Memory B cell (primary cell): ENCODE measurements around the gene CDO1.

Experiments used
- ATAC-seq: fragments of 150-1000 bp; cut with Tn5 transposase; 2 replicates; pipeline ENCODE4 v1.10.0; 2021; ENCODE audit warnings: low read depth, mild to moderate bottlenecking, moderate library complexity
- DNase-seq, 2 donors: peaks; one replicate each; pipeline ENCODE4 v3.0.0; 2022; ENCODE audit warnings: low spot score in 2 of 2
- H3K27ac Mint-ChIP-seq: one replicate; pipeline ENCODE4 v1.8.0; 2022; ENCODE audit warnings: mild to moderate bottlenecking, moderate library complexity, mixed read lengths
- H3K27me3 Mint-ChIP-seq: one replicate; pipeline ENCODE4 v1.8.0; 2022; ENCODE audit warnings: mixed read lengths
- H3K36me3 Mint-ChIP-seq: one replicate; pipeline ENCODE4 v1.8.0; 2022; ENCODE audit warnings: mild to moderate bottlenecking, mixed read lengths
- H3K4me1 Mint-ChIP-seq: one replicate; pipeline ENCODE4 v1.8.0; 2022; ENCODE audit warnings: mixed read lengths
- H3K4me3 Mint-ChIP-seq: one replicate; pipeline ENCODE4 v1.8.0; 2022; ENCODE audit warnings: mild to moderate bottlenecking, moderate library complexity, mixed read lengths
- H3K9me3 Mint-ChIP-seq: one replicate; pipeline ENCODE4 v1.8.0; 2022; ENCODE audit warnings: mixed read lengths

CDO1 gene

DNA sequence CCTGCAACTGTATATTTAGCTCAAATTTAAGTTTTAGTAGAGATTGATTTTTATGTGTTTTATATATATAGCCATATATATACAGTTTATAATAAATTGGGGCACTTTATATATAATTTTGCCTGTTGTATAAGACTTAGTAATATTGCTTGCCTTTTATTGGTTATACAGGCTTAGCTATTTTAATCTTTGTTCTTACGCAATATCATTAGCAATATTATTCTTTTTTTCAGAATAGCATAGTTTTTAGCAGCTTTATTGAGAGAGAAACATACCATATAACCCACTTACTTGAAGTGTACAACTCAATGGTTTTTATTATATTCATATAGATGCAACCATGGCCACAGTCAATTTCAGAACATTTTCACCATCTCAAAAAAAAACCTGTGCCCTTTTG lies 28.0 kb downstream of the CDO1 start:
- no peaks in the 10 kb centered on the region for H3K36me3 Mint-ChIP-seq
- H3K27me3 Mint-ChIP-seq = peaks cover 14% of the 10 kb centered on the region
- no peak overlapping the region for H3K4me3 Mint-ChIP-seq
- no peak for DNase-seq
- H3K9me3 Mint-ChIP-seq = no peaks in the 10 kb centered on the region
- no peak overlapping the region for H3K27ac Mint-ChIP-seq
- no peak for ATAC-seq
- H3K4me1 Mint-ChIP-seq = no peaks in the 10 kb centered on the region

DNA sequence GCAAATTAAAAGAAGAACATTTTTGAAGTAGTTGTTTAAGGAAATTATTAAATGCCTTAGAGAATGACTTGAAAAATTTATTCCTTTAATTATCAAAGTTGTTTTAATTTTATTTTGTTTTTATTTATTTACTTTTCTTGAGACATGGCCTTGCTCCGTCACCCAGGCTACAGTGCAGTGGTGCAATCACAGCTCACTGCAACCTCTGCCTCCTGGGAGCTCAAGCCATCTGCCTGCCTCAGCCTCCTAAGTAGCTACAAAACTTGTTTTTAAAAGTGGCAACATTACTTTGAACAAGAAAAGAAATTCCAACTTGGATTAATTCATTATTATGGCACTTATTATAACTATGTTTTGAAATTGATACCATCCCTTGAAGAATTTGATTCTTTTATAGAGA lies 29.0 kb downstream of the CDO1 start:
- peaks cover 6% of the 10 kb centered on the region for H3K27me3 Mint-ChIP-seq
- no peak overlapping the region for H3K4me3 Mint-ChIP-seq
- H3K4me1 Mint-ChIP-seq = no peaks in the 10 kb centered on the region
- H3K9me3 Mint-ChIP-seq = no peaks in the 10 kb centered on the region
- DNase-seq (no peak), ATAC-seq (no peak)
- H3K27ac Mint-ChIP-seq = no peak overlapping the region
- H3K36me3 Mint-ChIP-seq = no peaks in the 10 kb centered on the region

DNA sequence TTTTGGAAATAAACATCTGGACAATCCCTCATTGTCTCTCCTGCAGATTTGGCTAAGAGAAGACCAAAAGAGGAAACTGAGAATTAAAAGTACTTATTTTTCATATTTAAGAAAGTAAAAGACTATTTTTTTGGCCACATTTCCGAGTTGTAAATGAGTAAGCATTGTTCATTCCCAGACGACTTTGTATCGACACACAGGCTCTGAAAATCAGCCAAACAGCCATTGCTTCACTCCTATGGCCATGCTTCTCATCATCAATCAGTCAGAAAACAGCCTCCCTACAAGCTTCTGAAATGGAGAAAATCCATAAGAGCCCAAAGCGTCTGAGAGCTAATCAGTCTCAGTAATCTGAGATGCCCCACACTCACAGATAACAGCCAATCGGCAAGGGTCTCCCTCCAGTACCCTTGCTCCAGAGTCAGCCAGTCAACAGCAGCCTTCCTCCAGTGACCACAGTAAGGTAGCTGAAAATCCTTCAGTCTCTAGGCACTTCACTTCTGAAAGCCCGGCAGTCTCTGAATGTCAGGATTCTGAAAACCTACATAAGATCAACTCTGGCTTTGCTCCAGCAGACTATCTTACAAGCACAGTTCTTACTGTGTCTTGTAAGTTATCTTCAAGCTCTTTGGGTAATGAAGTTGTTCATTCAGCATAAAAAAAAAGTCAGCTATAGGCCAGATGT lies 30.9 kb downstream of the CDO1 start:
- H3K36me3 Mint-ChIP-seq = no peaks in the 10 kb centered on the region
- no peaks in the 10 kb centered on the region for H3K4me1 Mint-ChIP-seq
- no peak overlapping the region for H3K27ac Mint-ChIP-seq
- no peaks in the 10 kb centered on the region for H3K9me3 Mint-ChIP-seq
- ATAC-seq (no peak), DNase-seq (no peak)
- no peak overlapping the region for H3K4me3 Mint-ChIP-seq
- peaks cover 4% of the 10 kb centered on the region for H3K27me3 Mint-ChIP-seq

DNA sequence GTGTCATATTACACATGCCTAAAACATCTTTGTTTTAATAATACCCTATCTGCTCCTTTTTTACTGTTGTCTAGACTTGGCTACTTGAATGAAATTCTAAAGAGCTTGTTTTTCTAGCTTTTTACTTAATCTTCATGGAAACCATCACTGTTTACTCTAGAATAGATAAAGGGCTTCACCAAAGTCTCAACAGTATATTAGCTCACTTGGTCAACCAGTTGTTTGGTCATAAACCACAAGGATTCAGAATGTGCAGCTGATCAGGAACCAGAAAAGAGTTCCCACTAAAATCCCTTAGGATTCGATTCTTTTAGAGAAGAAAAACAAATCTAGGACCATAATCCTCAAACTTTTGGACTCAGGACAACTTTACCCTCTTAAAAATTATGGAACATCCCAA lies 38.0 kb downstream of the CDO1 start:
- peaks cover 3% of the 10 kb centered on the region for H3K27me3 Mint-ChIP-seq
- no peak for ATAC-seq
- H3K36me3 Mint-ChIP-seq = no peaks in the 10 kb centered on the region
- no peaks in the 10 kb centered on the region for H3K4me1 Mint-ChIP-seq
- DNase-seq = no peak
- H3K9me3 Mint-ChIP-seq = no peaks in the 10 kb centered on the region
- no peak overlapping the region for H3K27ac Mint-ChIP-seq
- no peak overlapping the region for H3K4me3 Mint-ChIP-seq

DNA sequence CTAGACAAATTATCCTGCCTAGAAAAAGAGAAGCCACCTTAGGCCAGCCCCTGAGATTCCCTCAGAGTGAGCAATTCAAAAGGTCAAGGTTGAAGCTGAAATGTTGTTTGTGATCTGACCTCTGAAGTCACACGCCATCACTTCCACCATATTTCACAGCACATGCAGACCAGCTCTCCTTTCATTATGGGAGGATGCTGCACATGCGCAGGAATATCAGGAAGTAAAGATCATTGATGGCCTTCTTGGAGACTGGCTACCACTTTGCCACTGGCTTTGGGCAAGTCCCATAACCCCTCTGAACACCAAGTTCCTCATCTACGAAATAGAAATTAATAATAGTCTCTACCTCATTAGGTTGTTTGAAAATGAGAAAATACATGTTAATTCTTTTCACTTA lies 39.5 kb downstream of the CDO1 start:
- ATAC-seq (no peak), DNase-seq (no peak)
- H3K4me3 Mint-ChIP-seq = no peak overlapping the region
- H3K36me3 Mint-ChIP-seq = no peaks in the 10 kb centered on the region
- no peak overlapping the region for H3K27ac Mint-ChIP-seq
- no peaks in the 10 kb centered on the region for H3K4me1 Mint-ChIP-seq
- H3K9me3 Mint-ChIP-seq = no peaks in the 10 kb centered on the region
- peaks cover 3% of the 10 kb centered on the region for H3K27me3 Mint-ChIP-seq

DNA sequence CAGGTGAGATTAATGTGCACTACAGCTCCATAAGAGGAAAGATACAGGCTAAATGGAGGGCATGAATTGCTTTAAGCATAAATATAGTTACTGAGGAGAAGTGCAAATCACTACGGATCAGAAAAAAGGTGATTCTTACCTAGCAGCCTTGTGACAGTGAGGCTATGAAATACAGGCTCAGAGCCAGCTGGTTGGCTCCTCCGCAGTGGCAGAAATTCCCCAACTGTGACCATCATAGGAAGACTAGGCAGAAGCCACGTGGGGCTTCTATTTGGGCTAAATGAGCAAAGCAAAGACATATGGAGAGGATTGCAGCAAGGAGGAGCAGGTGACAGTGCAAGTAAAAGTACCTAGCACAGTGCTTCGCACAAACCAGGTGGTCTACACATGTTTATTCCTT lies 40.5 kb downstream of the CDO1 start:
- no peaks in the 10 kb centered on the region for H3K36me3 Mint-ChIP-seq
- H3K27ac Mint-ChIP-seq = no peak overlapping the region
- ATAC-seq (no peak), DNase-seq (no peak)
- peaks cover 3% of the 10 kb centered on the region for H3K27me3 Mint-ChIP-seq
- no peaks in the 10 kb centered on the region for H3K9me3 Mint-ChIP-seq
- no peak overlapping the region for H3K4me3 Mint-ChIP-seq
- no peaks in the 10 kb centered on the region for H3K4me1 Mint-ChIP-seq

DNA sequence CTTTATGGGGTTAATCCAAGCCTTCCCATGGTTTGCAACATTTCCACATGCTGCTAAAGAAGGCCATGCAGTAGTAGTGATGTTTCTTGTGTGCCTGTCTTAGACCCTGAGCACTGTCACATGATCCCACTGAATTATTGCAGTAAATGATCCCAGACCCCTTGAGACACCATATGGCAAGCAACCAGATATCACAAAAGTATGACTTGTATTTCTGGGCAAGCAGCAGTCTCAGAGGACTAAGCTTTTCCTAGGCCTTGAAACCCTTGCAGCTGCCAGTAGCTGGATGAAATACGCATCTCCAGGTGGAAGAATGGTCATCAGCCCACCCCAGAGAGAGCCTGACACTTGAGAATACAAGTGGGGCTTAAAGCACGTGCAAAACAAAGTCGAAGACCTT lies 41.8 kb downstream of the CDO1 start:
- H3K4me1 Mint-ChIP-seq = no peaks in the 10 kb centered on the region
- ATAC-seq = no peak
- no peaks in the 10 kb centered on the region for H3K9me3 Mint-ChIP-seq
- no peak for DNase-seq
- H3K27me3 Mint-ChIP-seq = peaks cover 4% of the 10 kb centered on the region
- H3K36me3 Mint-ChIP-seq = no peaks in the 10 kb centered on the region
- H3K27ac Mint-ChIP-seq = no peak overlapping the region
- no peak overlapping the region for H3K4me3 Mint-ChIP-seq

DNA sequence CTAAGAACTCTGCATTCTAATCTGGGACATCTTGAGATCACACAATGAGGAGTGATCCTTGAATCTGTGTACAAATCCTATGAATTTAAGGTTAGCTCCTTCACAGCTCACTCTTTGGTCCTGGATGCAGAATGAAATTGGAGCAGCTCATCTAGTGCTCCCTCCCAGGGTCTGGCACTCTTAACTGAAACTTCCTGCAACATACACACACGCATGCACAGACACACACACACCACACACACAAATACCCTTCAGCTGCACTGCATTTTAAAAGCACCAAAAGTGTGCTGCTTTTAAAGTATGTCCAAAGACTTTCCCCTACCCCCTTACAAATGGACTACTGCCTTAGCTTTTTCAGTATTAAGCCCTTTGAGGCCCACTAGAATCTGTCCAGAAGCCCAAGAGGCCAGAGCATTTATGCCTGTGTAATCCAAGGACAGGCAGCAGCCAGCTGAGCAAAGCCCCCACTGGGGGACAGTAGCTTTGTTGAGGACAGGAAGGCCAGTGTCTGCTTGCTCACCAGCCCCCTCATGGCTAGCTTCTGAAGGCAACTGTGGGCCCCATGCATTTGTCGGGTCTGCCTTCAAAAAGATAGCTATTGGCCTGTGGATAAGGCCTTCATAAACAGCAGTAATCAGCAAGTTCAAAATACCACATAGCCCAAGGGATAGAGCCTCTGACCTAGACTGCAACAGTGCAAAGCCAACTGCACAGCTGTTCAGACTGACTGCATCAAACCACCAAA lies 43.6 kb downstream of the CDO1 start:
- peaks cover 4% of the 10 kb centered on the region for H3K27me3 Mint-ChIP-seq
- ATAC-seq (no peak), DNase-seq (no peak)
- H3K4me3 Mint-ChIP-seq = no peak overlapping the region
- H3K4me1 Mint-ChIP-seq = no peaks in the 10 kb centered on the region
- H3K9me3 Mint-ChIP-seq = no peaks in the 10 kb centered on the region
- no peak overlapping the region for H3K27ac Mint-ChIP-seq
- H3K36me3 Mint-ChIP-seq = no peaks in the 10 kb centered on the region

DNA sequence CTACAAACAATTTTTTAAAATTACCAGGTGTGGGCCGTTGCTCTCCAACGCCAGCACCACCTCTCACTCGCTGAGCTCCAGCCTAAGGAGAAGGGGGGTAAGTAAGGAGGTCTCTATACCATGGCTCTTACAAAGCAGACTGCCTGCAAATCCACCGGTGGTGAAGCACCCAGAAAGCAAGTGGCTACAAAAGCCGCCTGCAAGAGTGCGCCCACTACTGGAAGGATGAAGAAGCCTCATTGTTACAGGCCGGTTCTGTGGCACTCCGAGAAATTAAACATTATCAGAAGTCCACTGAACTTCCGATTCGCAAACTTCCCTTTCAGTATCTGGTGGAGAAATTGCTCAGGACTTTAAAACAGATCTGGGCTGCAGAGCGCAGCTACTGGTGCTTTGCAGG lies 46.0 kb downstream of the CDO1 start:
- Mint-ChIP-seq H3K9me3 (no peaks in the 10 kb centered on the region), H3K36me3 (no peaks in the 10 kb centered on the region), H3K4me1 (no peaks in the 10 kb centered on the region), H3K27me3 (peaks cover 1% of the 10 kb centered on the region), H3K27ac (no peak overlapping the region), H3K4me3 (no peak overlapping the region)
- DNase-seq (no peak), ATAC-seq (no peak)

DNA sequence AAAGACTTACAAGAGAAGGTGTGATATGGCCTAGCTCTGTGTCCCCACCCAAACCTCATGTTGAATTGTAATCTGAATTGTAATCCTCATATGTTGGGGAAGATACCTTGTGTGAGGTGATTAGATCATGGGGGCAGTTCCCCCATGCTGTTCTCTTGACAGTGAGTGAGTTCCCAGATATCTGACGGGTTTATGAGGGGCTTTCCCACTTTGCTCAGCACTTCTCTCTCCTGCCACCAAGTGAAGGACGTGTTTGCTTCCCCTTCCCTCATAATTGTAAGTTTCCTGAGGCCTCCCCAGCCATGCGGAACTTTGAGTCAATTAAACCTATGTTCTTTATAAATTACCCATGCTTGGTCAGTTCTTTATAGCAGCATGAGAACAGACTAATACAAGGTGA lies 49.0 kb downstream of the CDO1 start:
- H3K4me3 Mint-ChIP-seq = no peak overlapping the region
- ATAC-seq = peak; percentile 59
- peaks cover 4% of the 10 kb centered on the region for H3K9me3 Mint-ChIP-seq
- no peaks in the 10 kb centered on the region for H3K4me1 Mint-ChIP-seq
- no peak overlapping the region for H3K27ac Mint-ChIP-seq
- DNase-seq = no peak
- H3K36me3 Mint-ChIP-seq = no peaks in the 10 kb centered on the region
- peaks cover 6% of the 10 kb centered on the region for H3K27me3 Mint-ChIP-seq

DNA sequence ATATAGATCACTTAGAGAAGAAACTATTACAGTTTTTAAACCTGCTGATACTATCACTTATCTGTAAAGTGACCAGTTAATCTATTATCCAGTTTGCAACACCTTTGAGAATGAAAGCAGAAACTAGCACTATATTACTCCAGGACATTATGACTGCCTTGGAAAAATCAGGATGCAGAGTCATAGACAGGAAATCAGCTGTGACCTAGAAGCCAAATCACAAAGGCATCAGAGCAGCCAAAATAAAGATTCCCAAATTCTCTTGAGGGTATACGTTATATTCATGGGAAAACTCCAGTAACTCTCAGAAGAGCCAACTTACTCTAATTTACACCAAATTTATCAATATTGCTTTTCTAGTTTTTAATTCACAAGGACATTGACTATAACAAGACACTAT lies 49.9 kb downstream of the CDO1 start:
- DNase-seq (no peak), ATAC-seq (no peak)
- Mint-ChIP-seq H3K36me3 (no peaks in the 10 kb centered on the region), H3K27me3 (peaks cover 6% of the 10 kb centered on the region), H3K9me3 (peaks cover 6% of the 10 kb centered on the region), H3K4me1 (no peaks in the 10 kb centered on the region), H3K27ac (no peak overlapping the region), H3K4me3 (no peak overlapping the region)

DNA sequence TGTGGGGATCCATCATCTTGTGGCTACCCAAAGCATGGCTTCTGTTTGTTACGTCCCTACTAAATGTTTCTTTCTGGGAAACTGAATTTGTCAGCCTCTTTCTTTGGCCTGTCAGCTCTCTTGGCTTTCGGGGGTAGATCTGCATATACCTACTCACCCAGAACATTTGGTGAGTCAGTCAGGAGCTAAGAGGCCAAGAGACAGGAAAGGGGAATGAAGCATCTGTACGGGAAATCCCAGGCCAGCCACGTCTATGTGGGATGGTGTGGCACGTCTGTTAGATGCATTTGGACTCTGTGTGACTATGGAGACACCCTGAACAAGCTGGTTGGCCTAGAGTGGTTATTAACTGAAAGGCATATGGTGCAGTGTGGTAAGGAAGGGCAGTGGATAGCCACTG lies 58.1 kb downstream of the CDO1 start:
- H3K36me3 Mint-ChIP-seq = no peaks in the 10 kb centered on the region
- DNase-seq (no peak), ATAC-seq (no peak)
- H3K9me3 Mint-ChIP-seq = peaks cover 4% of the 10 kb centered on the region
- no peak overlapping the region for H3K27ac Mint-ChIP-seq
- no peak overlapping the region for H3K4me3 Mint-ChIP-seq
- no peaks in the 10 kb centered on the region for H3K4me1 Mint-ChIP-seq
- peaks cover 9% of the 10 kb centered on the region for H3K27me3 Mint-ChIP-seq

DNA sequence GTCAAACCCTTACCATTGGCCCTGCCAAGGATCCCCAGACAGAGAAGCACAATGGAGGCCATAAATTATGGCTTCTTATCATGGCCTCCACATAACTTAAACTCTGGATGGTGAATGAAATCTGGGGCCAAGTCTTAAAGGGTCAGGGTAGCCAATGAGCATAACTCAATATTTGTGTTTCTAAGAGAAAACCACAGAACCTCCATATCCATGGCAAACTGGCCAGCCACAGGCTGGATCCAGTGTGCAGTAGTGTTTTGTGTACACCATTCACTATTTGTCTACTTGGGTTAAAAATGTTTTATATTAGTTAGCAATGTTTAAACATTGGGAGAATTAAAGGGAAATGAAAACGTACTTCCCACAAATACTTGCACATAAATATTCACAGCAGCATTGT lies 60.8 kb downstream of the CDO1 start:
- Mint-ChIP-seq H3K4me3 (no peak overlapping the region), H3K27ac (no peak overlapping the region), H3K4me1 (no peaks in the 10 kb centered on the region), H3K9me3 (no peaks in the 10 kb centered on the region), H3K27me3 (peaks cover 11% of the 10 kb centered on the region), H3K36me3 (no peaks in the 10 kb centered on the region)
- no peak for ATAC-seq
- DNase-seq = no peak
